ENCODE data around the gene VPS11.

VPS11 gene

GRCh38 chr11:119106564-119107537 is 39.2 kb downstream of the VPS11 start, which contains the start of gene C2CD2L:
C2CD2L (plus strand) TSS chr11:119107344; CDS start chr11:119107742, 398 bp downstream.
- peak; percentile 87 for DNase-seq

GRCh38 chr11:119107538-119108145 is 40.0 kb downstream of the VPS11 start:
- DNase-seq = peak; percentile 34

GRCh38 chr11:119108146-119108856 is 40.7 kb downstream of the VPS11 start:
- DNase-seq = no peak

GRCh38 chr11:119108857-119109221 is 41.2 kb downstream of the VPS11 start:
- DNase-seq = no peak

GRCh38 chr11:119109843-119110242 is 42.2 kb downstream of the VPS11 start:
- no peak for DNase-seq

GRCh38 chr11:119110439-119110838 is 42.8 kb downstream of the VPS11 start:
- no peak for DNase-seq

GRCh38 chr11:119111361-119111925 is 43.8 kb downstream of the VPS11 start:
- no peak for DNase-seq

GRCh38 chr11:119112314-119113020 is 44.8 kb downstream of the VPS11 start:
- DNase-seq = no peak

- no peak for DNase-seq
These were observed 46.1 kb downstream of the VPS11 start for GRCh38 chr11:119113716-119114115.

GRCh38 chr11:119114351-119114750 is 46.7 kb downstream of the VPS11 start:
- DNase-seq = no peak

- DNase-seq = no peak
These were observed 48.0 kb downstream of the VPS11 start for GRCh38 chr11:119115484-119116234.

- DNase-seq = no peak
These were observed 48.6 kb downstream of the VPS11 start for GRCh38 chr11:119116235-119116594.

GRCh38 chr11:119116601-119117000 is 49.0 kb downstream of the VPS11 start:
- no peak for DNase-seq

GRCh38 chr11:119117004-119117706 is 49.5 kb downstream of the VPS11 start:
- DNase-seq = no peak

GRCh38 chr11:119118227-119118626 is 50.6 kb downstream of the VPS11 start:
- no peak for DNase-seq

- DNase-seq = no peak
These were observed 51.3 kb downstream of the VPS11 start for GRCh38 chr11:119118946-119119345.

- DNase-seq = no peak
These were observed 53.0 kb downstream of the VPS11 start for GRCh38 chr11:119120639-119121007.

- DNase-seq = peak; percentile 99
These were observed 53.6 kb downstream of the VPS11 start, which contains the start of gene HINFP for GRCh38 chr11:119121008-119121810. HINFP (plus strand) TSS chr11:119121580; CDS start chr11:119126945, 5,365 bp downstream.

- DNase-seq = no peak
These were observed 54.1 kb downstream of the VPS11 start for GRCh38 chr11:119121811-119122124.

- no peak for DNase-seq
These were observed 58.2 kb downstream of the VPS11 start for GRCh38 chr11:119125821-119126220.
